Measurements from ENCODE around the gene AUTS2.

Gene AUTS2

DNA sequence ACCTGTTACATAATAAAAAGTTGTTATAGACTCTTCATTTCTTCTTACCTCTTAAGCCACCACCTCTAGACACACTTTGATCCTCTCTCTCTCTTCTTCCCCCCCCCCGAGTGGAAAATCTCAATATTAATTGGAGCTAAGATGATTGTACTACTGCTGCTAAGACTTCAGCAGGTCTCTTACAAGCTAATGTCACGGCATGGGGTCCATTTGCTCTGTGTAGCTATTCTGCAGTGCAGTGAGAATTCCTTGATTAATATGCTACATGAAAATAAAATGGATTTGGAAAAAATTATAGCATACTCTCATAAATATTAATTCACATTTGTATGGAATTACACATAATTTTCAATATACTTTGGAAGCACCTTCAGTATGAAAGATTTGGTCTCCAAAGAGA is 297.2 kb downstream of the AUTS2 start:
- TF ChIP-seq LEF1 (IDR thresholded peaks at IDR 0.05; ENCODE audit: borderline replicate concordance) (no peak), BHLHE40 (IDR thresholded peaks at IDR 0.05; ENCODE audit: borderline replicate concordance) (no peak), TARDBP (IDR thresholded peaks at IDR 0.05) (no peak), CTBP1 (IDR thresholded peaks at IDR 0.05; ENCODE audit: borderline replicate concordance) (no peak), L3MBTL2 (conservative IDR thresholded peaks at IDR 0.05) (no peak), ELF4 (IDR thresholded peaks at IDR 0.05) (no peak), FOXA1 (IDR thresholded peaks at IDR 0.05) (no peak), ARNT (IDR thresholded peaks at IDR 0.05) (no peak), SP1 (IDR thresholded peaks at IDR 0.05) (no peak), NFRKB (IDR thresholded peaks at IDR 0.05) (no peak), HDGF (IDR thresholded peaks at IDR 0.05; ENCODE audit: borderline replicate concordance) (no peak), ZNF384 (IDR thresholded peaks at IDR 0.05) (no peak), FOXM1 (IDR thresholded peaks at IDR 0.05; ENCODE audit: borderline replicate concordance) (no peak)
- TF ChIP-seq, protein P1, sequence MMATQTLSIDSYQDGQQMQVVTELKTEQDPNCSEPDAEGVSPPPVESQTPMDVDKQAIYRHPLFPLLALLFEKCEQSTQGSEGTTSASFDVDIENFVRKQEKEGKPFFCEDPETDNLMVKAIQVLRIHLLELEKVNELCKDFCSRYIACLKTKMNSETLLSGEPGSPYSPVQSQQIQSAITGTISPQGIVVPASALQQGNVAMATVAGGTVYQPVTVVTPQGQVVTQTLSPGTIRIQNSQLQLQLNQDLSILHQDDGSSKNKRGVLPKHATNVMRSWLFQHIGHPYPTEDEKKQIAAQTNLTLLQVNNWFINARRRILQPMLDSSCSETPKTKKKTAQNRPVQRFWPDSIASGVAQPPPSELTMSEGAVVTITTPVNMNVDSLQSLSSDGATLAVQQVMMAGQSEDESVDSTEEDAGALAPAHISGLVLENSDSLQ (IDR thresholded peaks at IDR 0.05) = no peak
- ChIA-PET CTCF (interaction anchor here (0.6 to 0.7 kb wide), 2 partner anchors 14 to 268 kb away, joined by 3 to 5 read pairs; no protein-coding TSS in a partner anchor), POLR2A (no interaction called here)
- DNase-seq (ENCODE audit: extremely low spot score) = no peak

DNA sequence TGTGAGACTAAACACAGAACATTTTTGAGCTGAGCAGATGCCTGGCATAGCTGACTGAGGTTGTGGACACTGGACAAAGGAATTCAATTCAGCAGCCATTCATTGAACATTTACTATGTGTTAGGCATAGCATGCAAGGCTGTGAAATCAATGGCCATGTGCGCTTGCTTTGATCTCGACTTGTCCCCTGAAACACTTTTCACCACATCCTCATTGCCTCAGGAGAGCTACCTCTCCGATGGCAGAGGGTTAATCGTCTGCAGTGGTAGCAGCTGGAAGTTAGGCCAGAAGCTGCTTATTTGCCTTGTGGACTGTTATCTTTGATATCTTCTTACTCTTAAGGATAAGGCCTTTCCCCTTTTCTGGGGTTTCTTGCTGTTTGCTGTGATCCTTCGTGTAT is 297.8 kb downstream of the AUTS2 start:
- TF ChIP-seq ZNF384 (IDR thresholded peaks at IDR 0.05) = no peak
- no peak for TF ChIP-seq L3MBTL2 (conservative IDR thresholded peaks at IDR 0.05)
- TF ChIP-seq FOXM1 (IDR thresholded peaks at IDR 0.05; ENCODE audit: borderline replicate concordance) = no peak
- no peak for TF ChIP-seq FOXA1 (IDR thresholded peaks at IDR 0.05)
- no peak for TF ChIP-seq SUZ12 (IDR thresholded peaks at IDR 0.05)
- TF ChIP-seq FOXK2 (IDR thresholded peaks at IDR 0.05) = no peak
- no peak for TF ChIP-seq LEF1 (IDR thresholded peaks at IDR 0.05; ENCODE audit: borderline replicate concordance)
- no peak for TF ChIP-seq NFRKB (IDR thresholded peaks at IDR 0.05)
- no peak for TF ChIP-seq TARDBP (IDR thresholded peaks at IDR 0.05)
- TF ChIP-seq HDGF (IDR thresholded peaks at IDR 0.05; ENCODE audit: borderline replicate concordance) = no peak
- TF ChIP-seq SP1 (IDR thresholded peaks at IDR 0.05) = no peak
- TF ChIP-seq CTBP1 (IDR thresholded peaks at IDR 0.05; ENCODE audit: borderline replicate concordance) = no peak
- no peak for TF ChIP-seq BHLHE40 (IDR thresholded peaks at IDR 0.05; ENCODE audit: borderline replicate concordance)
- ChIA-PET POLR2A (no interaction called here), CTCF (interaction anchor here (0.6 kb wide), 1 partner anchor 13 kb away, joined by 5 read pairs; no protein-coding TSS in a partner anchor)
- no peak for DNase-seq (ENCODE audit: extremely low spot score)

DNA sequence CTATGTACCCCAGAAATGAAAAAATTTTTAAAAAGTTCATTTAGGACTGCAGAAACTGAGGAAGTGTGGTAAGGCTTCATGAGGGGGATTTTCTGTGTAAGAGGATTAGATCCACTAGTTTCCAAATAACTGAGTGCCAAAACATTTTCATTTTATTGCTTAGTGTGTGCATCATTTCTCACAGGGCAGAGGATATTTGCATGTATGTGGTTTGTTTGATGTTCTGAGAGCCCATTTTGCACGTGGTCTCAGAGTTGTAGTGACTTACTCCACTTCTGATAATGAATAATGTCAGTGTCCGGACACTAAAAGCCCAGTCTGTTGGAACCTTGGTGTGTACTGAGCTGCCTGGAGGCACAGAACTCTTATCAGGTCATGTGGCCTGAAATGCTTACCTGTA is 299.9 kb downstream of the AUTS2 start:
- CTCF ChIA-PET = no interaction called here

DNA sequence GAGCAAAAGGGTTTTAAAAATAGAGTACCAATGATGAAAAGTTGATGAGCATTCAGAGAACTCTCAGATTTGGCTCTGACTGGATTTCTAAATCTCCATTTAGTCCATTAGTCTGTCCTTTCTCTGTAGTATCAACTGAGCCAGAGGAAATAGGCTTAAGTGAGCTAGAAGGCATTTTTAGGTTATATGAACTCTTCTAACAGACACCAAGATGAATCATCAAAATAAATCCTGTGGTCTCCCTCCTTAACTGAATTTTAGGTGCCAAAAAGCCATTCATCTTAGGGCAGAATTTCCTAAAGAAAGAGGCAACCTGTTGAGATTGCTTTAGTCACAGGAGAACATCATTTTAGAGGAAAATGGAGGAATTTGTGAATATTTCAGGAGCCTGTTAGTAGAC is 305.1 kb downstream of the AUTS2 start:
- CTCF ChIA-PET = no interaction called here
- POLR2A ChIA-PET = no interaction called here

More for the DNA sequence above, 299.9 kb downstream of the AUTS2 start:
- no peak for DNase-seq (ENCODE audit: extremely low spot score)
- TF ChIP-seq ARNT (IDR thresholded peaks at IDR 0.05) = no peak
- no peak for TF ChIP-seq FOXK2 (IDR thresholded peaks at IDR 0.05)
- TF ChIP-seq TARDBP (IDR thresholded peaks at IDR 0.05) = no peak
- TF ChIP-seq ELF4 (IDR thresholded peaks at IDR 0.05) = no peak
- TF ChIP-seq, protein P1 (IDR thresholded peaks at IDR 0.05) = no peak
- TF ChIP-seq CTBP1 (IDR thresholded peaks at IDR 0.05; ENCODE audit: borderline replicate concordance) = no peak
- TF ChIP-seq SUZ12 (IDR thresholded peaks at IDR 0.05) = no peak
- TF ChIP-seq LEF1 (IDR thresholded peaks at IDR 0.05; ENCODE audit: borderline replicate concordance) = no peak
- TF ChIP-seq FOXA1 (IDR thresholded peaks at IDR 0.05) = no peak
- no peak for TF ChIP-seq FOXM1 (IDR thresholded peaks at IDR 0.05; ENCODE audit: borderline replicate concordance)
- no peak for TF ChIP-seq L3MBTL2 (conservative IDR thresholded peaks at IDR 0.05)
- no peak for TF ChIP-seq BHLHE40 (IDR thresholded peaks at IDR 0.05; ENCODE audit: borderline replicate concordance)
- no peak for TF ChIP-seq ZNF384 (IDR thresholded peaks at IDR 0.05)
- no peak for TF ChIP-seq HDGF (IDR thresholded peaks at IDR 0.05; ENCODE audit: borderline replicate concordance)
- no peak for TF ChIP-seq NFRKB (IDR thresholded peaks at IDR 0.05)
- no peak for TF ChIP-seq SP1 (IDR thresholded peaks at IDR 0.05)
- POLR2A ChIA-PET = no interaction called here

DNA sequence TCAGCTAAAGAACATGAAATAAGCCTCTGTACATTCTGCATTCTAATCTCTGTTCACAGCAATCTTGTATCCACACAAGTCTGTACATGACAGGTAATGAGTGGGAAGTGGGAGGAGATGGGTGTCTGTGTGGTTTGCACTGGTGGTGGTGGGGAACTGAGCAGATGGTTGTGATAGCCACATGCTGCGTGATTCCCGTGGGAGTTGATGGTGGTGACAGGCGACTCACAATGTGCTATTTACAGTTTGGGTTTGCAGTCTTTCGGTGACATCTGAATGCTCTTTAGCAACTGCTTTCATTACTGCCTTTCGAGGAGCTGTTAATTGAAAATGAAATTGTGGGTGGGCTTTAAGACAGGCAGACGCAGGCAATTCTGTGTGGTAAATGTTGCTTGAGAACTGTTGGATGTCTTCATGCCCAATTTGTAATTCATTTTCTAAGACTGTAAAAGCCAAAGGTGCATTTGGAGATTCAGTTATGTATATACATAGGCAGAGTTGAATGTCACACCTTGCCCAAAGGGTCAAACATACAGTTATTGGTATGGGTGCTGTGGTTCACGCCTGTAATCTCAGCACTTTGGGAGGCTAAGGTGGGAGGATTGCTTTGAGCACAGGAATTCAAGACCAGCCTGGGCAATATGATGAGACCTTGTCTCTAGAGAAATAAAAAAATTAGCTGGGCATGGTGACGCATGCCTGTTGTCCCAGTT is 308.2 kb downstream of the AUTS2 start:
- no peak for DNase-seq (ENCODE audit: extremely low spot score)
- ChIA-PET POLR2A (no interaction called here), CTCF (interaction anchor here (0.5 to 0.6 kb wide), 2 partner anchors 33 to 301 kb away, joined by 3 read pairs; no protein-coding TSS in a partner anchor)
- TF ChIP-seq CTBP1 (IDR thresholded peaks at IDR 0.05; ENCODE audit: borderline replicate concordance) (no peak), NFRKB (IDR thresholded peaks at IDR 0.05) (no peak), FOXA1 (IDR thresholded peaks at IDR 0.05) (no peak), FOXK2 (IDR thresholded peaks at IDR 0.05) (no peak), TARDBP (IDR thresholded peaks at IDR 0.05) (no peak), FOXM1 (IDR thresholded peaks at IDR 0.05; ENCODE audit: borderline replicate concordance) (no peak), ZNF384 (IDR thresholded peaks at IDR 0.05) (no peak), ELF4 (IDR thresholded peaks at IDR 0.05) (no peak), BHLHE40 (IDR thresholded peaks at IDR 0.05; ENCODE audit: borderline replicate concordance) (no peak), HDGF (IDR thresholded peaks at IDR 0.05; ENCODE audit: borderline replicate concordance) (no peak), SUZ12 (IDR thresholded peaks at IDR 0.05) (no peak), L3MBTL2 (conservative IDR thresholded peaks at IDR 0.05) (no peak), LEF1 (IDR thresholded peaks at IDR 0.05; ENCODE audit: borderline replicate concordance) (no peak), SP1 (IDR thresholded peaks at IDR 0.05) (no peak), ARNT (IDR thresholded peaks at IDR 0.05) (no peak)
- TF ChIP-seq, protein P1 (IDR thresholded peaks at IDR 0.05) = no peak

More for the DNA sequence above, 305.1 kb downstream of the AUTS2 start:
- no peak for DNase-seq (ENCODE audit: extremely low spot score)
- no peak for TF ChIP-seq BHLHE40 (IDR thresholded peaks at IDR 0.05; ENCODE audit: borderline replicate concordance)
- TF ChIP-seq TARDBP (IDR thresholded peaks at IDR 0.05) = no peak
- no peak for TF ChIP-seq CTBP1 (IDR thresholded peaks at IDR 0.05; ENCODE audit: borderline replicate concordance)
- TF ChIP-seq SP1 (IDR thresholded peaks at IDR 0.05) = no peak
- TF ChIP-seq ZNF384 (IDR thresholded peaks at IDR 0.05) = no peak
- TF ChIP-seq SUZ12 (IDR thresholded peaks at IDR 0.05) = no peak
- TF ChIP-seq LEF1 (IDR thresholded peaks at IDR 0.05; ENCODE audit: borderline replicate concordance) = no peak
- no peak for TF ChIP-seq HDGF (IDR thresholded peaks at IDR 0.05; ENCODE audit: borderline replicate concordance)
- no peak for TF ChIP-seq L3MBTL2 (conservative IDR thresholded peaks at IDR 0.05)
- no peak for TF ChIP-seq FOXK2 (IDR thresholded peaks at IDR 0.05)
- TF ChIP-seq ARNT (IDR thresholded peaks at IDR 0.05) = no peak
- TF ChIP-seq, protein P1 (IDR thresholded peaks at IDR 0.05) = no peak
- no peak for TF ChIP-seq ELF4 (IDR thresholded peaks at IDR 0.05)
